WERI-Rb-1 (cell line): Measurements from ENCODE around the gene AKAP5.

Source experiments
- DNase-seq: peaks from one replicate; pipeline ENCODE4 v3.0.0-alpha.2; 2020
- H3K27ac ChIP-seq: fragments of 250-450 bp; sonication (Bioruptor Pico); 2 replicates; pipeline ENCODE4 v1.5.1; 2020; ENCODE audit warnings: mild to moderate bottlenecking, moderate library complexity
- H3K27me3 ChIP-seq: fragments of 250-450 bp; sonication (Bioruptor Pico); 2 replicates; pipeline ENCODE4 v1.5.1; 2021; ENCODE audit warnings: mild to moderate bottlenecking, low read depth, moderate library complexity; ENCODE audit not compliant: insufficient read depth, severe bottlenecking
- H3K36me3 ChIP-seq: fragments of 250-450 bp; sonication (Bioruptor Pico); 2 replicates; pipeline ENCODE4 v1.5.1; 2020; ENCODE audit warnings: mild to moderate bottlenecking, moderate library complexity
- H3K4me3 ChIP-seq: 2 replicates; pipeline ENCODE4 v1.5.1; 2011; ENCODE audit warnings: low read depth, mild to moderate bottlenecking, control low read depth, low read length
- H3K9me3 ChIP-seq: fragments of 250-450 bp; sonication (Bioruptor Pico); 2 replicates; pipeline ENCODE4 v1.5.1; 2021; ENCODE audit warnings: mild to moderate bottlenecking, moderate library complexity; ENCODE audit not compliant: severe bottlenecking
- CTCF ChIP-seq: IDR thresholded peaks from 2 replicates; pipeline ENCODE4 v1.5.1; 2011; ENCODE audit warnings: low read depth, mild to moderate bottlenecking, control low read depth, inconsistent platforms, low read length

The AKAP5 gene

GRCh38 chr14:64421166-64421565 is 44.1 kb upstream of the AKAP5 start:
- Histone ChIP-seq H3K36me3 (peaks cover 75% of the 10 kb centered on the region), H3K27ac (no peak overlapping the region), H3K27me3 (no peaks in the 10 kb centered on the region), H3K4me3 (no peak overlapping the region), H3K9me3 (no peaks in the 10 kb centered on the region)
- DNase-seq = no peak
- no peak for TF ChIP-seq CTCF

GRCh38 chr14:64422005-64422404 is 43.3 kb upstream of the AKAP5 start:
- H3K4me3 ChIP-seq = no peak overlapping the region
- peaks cover 74% of the 10 kb centered on the region for H3K36me3 ChIP-seq
- H3K27ac ChIP-seq = no peak overlapping the region
- H3K9me3 ChIP-seq = no peaks in the 10 kb centered on the region
- no peak for DNase-seq
- no peak for TF ChIP-seq CTCF
- H3K27me3 ChIP-seq = no peaks in the 10 kb centered on the region

GRCh38 chr14:64422756-64423155 is 42.5 kb upstream of the AKAP5 start:
- no peak for DNase-seq
- H3K27ac ChIP-seq = no peak overlapping the region
- no peaks in the 10 kb centered on the region for H3K9me3 ChIP-seq
- peaks cover 73% of the 10 kb centered on the region for H3K36me3 ChIP-seq
- TF ChIP-seq CTCF = no peak
- H3K4me3 ChIP-seq = no peak overlapping the region
- H3K27me3 ChIP-seq = no peaks in the 10 kb centered on the region

- Histone ChIP-seq H3K27me3 (no peaks in the 10 kb centered on the region), H3K4me3 (no peak overlapping the region), H3K9me3 (no peaks in the 10 kb centered on the region), H3K27ac (no peak overlapping the region), H3K36me3 (peaks cover 71% of the 10 kb centered on the region)
- no peak for TF ChIP-seq CTCF
- DNase-seq = no peak
Observed at GRCh38 chr14:64423987-64424386, 41.3 kb upstream of the AKAP5 start.

- no peak for TF ChIP-seq CTCF
- H3K27ac ChIP-seq = no peak overlapping the region
- H3K4me3 ChIP-seq = no peak overlapping the region
- no peaks in the 10 kb centered on the region for H3K27me3 ChIP-seq
- no peak for DNase-seq
- H3K36me3 ChIP-seq = peaks cover 85% of the 10 kb centered on the region
- no peaks in the 10 kb centered on the region for H3K9me3 ChIP-seq
Observed at GRCh38 chr14:64434528-64434927, 30.8 kb upstream of the AKAP5 start.

GRCh38 chr14:64438181-64438841 is 27.0 kb upstream of the AKAP5 start:
- no peak for TF ChIP-seq CTCF
- no peak for DNase-seq
- no peak overlapping the region for H3K4me3 ChIP-seq
- no peaks in the 10 kb centered on the region for H3K9me3 ChIP-seq
- H3K27ac ChIP-seq = no peak overlapping the region
- peaks cover 79% of the 10 kb centered on the region for H3K36me3 ChIP-seq
- H3K27me3 ChIP-seq = no peaks in the 10 kb centered on the region
